ENCODE measurements around the gene FBN1. TPM values are rescaled to one million over a fixed set of nuclear protein-coding genes. Genes with fewer than 3 reads are reported as not detected.

FBN1 gene
- total RNA-seq, 2 donors from 2014 or later, result 5.5 to 5.9 TPM

- Histone ChIP-seq H3K9ac (ENCODE audit: extremely low read depth, low read length, poor library complexity, severe bottlenecking) (no peak overlapping the region), H3K4me3 (ENCODE audit: low read length) (no peak overlapping the region), H3K9me3 (ENCODE audit: control insufficient read depth, low read length) (peaks cover 3% of the 10 kb centered on the region), H3K4me1 (ENCODE audit: control insufficient read depth, insufficient read depth, low read length) (no peaks in the 10 kb centered on the region), H3K27me3 (ENCODE audit: control insufficient read depth, insufficient read depth, low read length, poor library complexity, severe bottlenecking) (no peaks in the 10 kb centered on the region), H3K36me3 (ENCODE audit: control insufficient read depth, insufficient read depth, low read length) (no peaks in the 10 kb centered on the region), H3K27ac (ENCODE audit: low read depth, low read length) (no peak overlapping the region)
- 93 to 94% methylated on average over 2 to 3 of the region's 3 CpGs for WGBS, 2 experiments (ENCODE audit: insufficient coverage in 1 of 2, insufficient read length in 1 of 2)
- DNase-seq, result no peak
- peaks cover 1% of the 10 kb centered on the region for H3K4me1 Mint-ChIP-seq
- H3K9me3 Mint-ChIP-seq, result no peaks in the 10 kb centered on the region
- no peak overlapping the region for H3K27ac Mint-ChIP-seq
- H3K27me3 Mint-ChIP-seq (ENCODE audit: insufficient read depth), result no peaks in the 10 kb centered on the region
- no peaks in the 10 kb centered on the region for H3K36me3 Mint-ChIP-seq (ENCODE audit: low read depth)
- no peak overlapping the region for H3K4me3 Mint-ChIP-seq
- TF ChIP-seq CTCF (conservative IDR thresholded peaks at IDR 0.05), result no peak
These were observed 94.5 kb downstream of the FBN1 start for GRCh38 chr15:48550822-48551525.

- no peak overlapping the region for H3K4me3 ChIP-seq (ENCODE audit: low read length)
- H3K9me3 Mint-ChIP-seq, result no peaks in the 10 kb centered on the region
- no peaks in the 10 kb centered on the region for H3K36me3 ChIP-seq (ENCODE audit: control insufficient read depth, insufficient read depth, low read length)
- no peaks in the 10 kb centered on the region for H3K4me1 ChIP-seq (ENCODE audit: control insufficient read depth, insufficient read depth, low read length)
- TF ChIP-seq CTCF (conservative IDR thresholded peaks at IDR 0.05), result no peak
- no peak overlapping the region for H3K9ac ChIP-seq (ENCODE audit: extremely low read depth, low read length, poor library complexity, severe bottlenecking)
- DNase-seq, result no peak
- H3K9me3 ChIP-seq (ENCODE audit: control insufficient read depth, low read length), result peaks cover 3% of the 10 kb centered on the region
- 92% methylated on average over 2 of the region's 2 CpGs; no CpG with 5 or more reads in 1 of the 2 experiments for WGBS, 2 experiments (ENCODE audit: insufficient coverage in 1 of 2, insufficient read length in 1 of 2)
- H3K27ac ChIP-seq (ENCODE audit: low read depth, low read length), result no peak overlapping the region
- H3K27me3 Mint-ChIP-seq (ENCODE audit: insufficient read depth), result no peaks in the 10 kb centered on the region
- H3K4me3 Mint-ChIP-seq, result no peak overlapping the region
- no peak overlapping the region for H3K27ac Mint-ChIP-seq
- no peaks in the 10 kb centered on the region for H3K4me1 Mint-ChIP-seq
- no peaks in the 10 kb centered on the region for H3K36me3 Mint-ChIP-seq (ENCODE audit: low read depth)
- H3K27me3 ChIP-seq (ENCODE audit: control insufficient read depth, insufficient read depth, low read length, poor library complexity, severe bottlenecking), result no peaks in the 10 kb centered on the region
These were observed 97.1 kb downstream of the FBN1 start for GRCh38 chr15:48548455-48548854.

GRCh38 chr15:48547286-48547685, 98.2 kb downstream of the FBN1 start:
- no peak overlapping the region for H3K4me3 ChIP-seq (ENCODE audit: low read length)
- no peaks in the 10 kb centered on the region for H3K4me1 ChIP-seq (ENCODE audit: control insufficient read depth, insufficient read depth, low read length)
- Mint-ChIP-seq H3K27me3 (ENCODE audit: insufficient read depth) (no peaks in the 10 kb centered on the region), H3K4me1 (no peaks in the 10 kb centered on the region), H3K4me3 (no peak overlapping the region), H3K36me3 (ENCODE audit: low read depth) (no peaks in the 10 kb centered on the region), H3K9me3 (no peaks in the 10 kb centered on the region), H3K27ac (no peak overlapping the region)
- no peaks in the 10 kb centered on the region for H3K36me3 ChIP-seq (ENCODE audit: control insufficient read depth, insufficient read depth, low read length)
- H3K9me3 ChIP-seq (ENCODE audit: control insufficient read depth, low read length), result peaks cover 3% of the 10 kb centered on the region
- 95% methylated on average over 4 of the region's 4 CpGs; no CpG with 5 or more reads in 1 of the 2 experiments for WGBS, 2 experiments (ENCODE audit: insufficient coverage in 1 of 2, insufficient read length in 1 of 2)
- H3K27ac ChIP-seq (ENCODE audit: low read depth, low read length), result no peak overlapping the region
- no peak overlapping the region for H3K9ac ChIP-seq (ENCODE audit: extremely low read depth, low read length, poor library complexity, severe bottlenecking)
- DNase-seq, result no peak
- no peak for TF ChIP-seq CTCF (conservative IDR thresholded peaks at IDR 0.05)
- no peaks in the 10 kb centered on the region for H3K27me3 ChIP-seq (ENCODE audit: control insufficient read depth, insufficient read depth, low read length, poor library complexity, severe bottlenecking)
